Urinary bladder (tissue), 4 donors: Measurements from ENCODE around the gene WWC1. TPM values are rescaled to one million over a fixed set of nuclear protein-coding genes. Genes with fewer than 3 reads are reported as not detected.
"Not testable (repeated sequence)": the region's sequence is repeated elsewhere in the genome, so short reads cannot be mapped to it uniquely, and the experiment has no call there.

Source experiments
- DNase-seq: peaks from one replicate; pipeline ENCODE4 v3.0.0-alpha.2; 2015; ENCODE audit errors: extremely low spot score
- H3K27ac ChIP-seq: one replicate; pipeline ENCODE4 v1.5.1; 2013; ENCODE audit warnings: low read depth, mild to moderate bottlenecking, moderate library complexity
- H3K36me3 ChIP-seq: one replicate; pipeline ENCODE4 v1.6.1; 2013; ENCODE audit warnings: mild to moderate bottlenecking, moderate library complexity; ENCODE audit not compliant: insufficient read depth
- H3K4me1 ChIP-seq: one replicate; pipeline ENCODE4 v1.6.1; 2013; ENCODE audit warnings: mild to moderate bottlenecking, moderate library complexity; ENCODE audit not compliant: insufficient read depth
- H3K4me3 ChIP-seq: one replicate; pipeline ENCODE4 v1.5.1; 2013; ENCODE audit warnings: low read depth, low read length
- WGBS: extraction: QIAGEN DNeasy Blood & Tissue Kit; methylation state at CpG from one replicate; pipeline ENCODE4 v1.1.7; 2013; 5-methylcytosine and 5-hydroxymethylcytosine counted together
- polyA plus RNA-seq: library from polyadenylated mRNA; stranded (reverse); fragments of 200-250 nt; gene quantifications from one replicate; pipeline ENCODE4 v1.2.3, GENCODE V29; 2013
- total RNA-seq: library from RNA; depleted of rRNA; stranded (reverse); fragments of >200 nt; gene quantifications from one replicate; pipeline ENCODE4 v1.2.3, GENCODE V29; 2014
- donor health status: healthy with polysubstance abuse.
- donor health status: healthy.

WWC1 gene
- total and polyA plus RNA-seq, 2 donors, result 2.1 to 7.1 TPM

DNA sequence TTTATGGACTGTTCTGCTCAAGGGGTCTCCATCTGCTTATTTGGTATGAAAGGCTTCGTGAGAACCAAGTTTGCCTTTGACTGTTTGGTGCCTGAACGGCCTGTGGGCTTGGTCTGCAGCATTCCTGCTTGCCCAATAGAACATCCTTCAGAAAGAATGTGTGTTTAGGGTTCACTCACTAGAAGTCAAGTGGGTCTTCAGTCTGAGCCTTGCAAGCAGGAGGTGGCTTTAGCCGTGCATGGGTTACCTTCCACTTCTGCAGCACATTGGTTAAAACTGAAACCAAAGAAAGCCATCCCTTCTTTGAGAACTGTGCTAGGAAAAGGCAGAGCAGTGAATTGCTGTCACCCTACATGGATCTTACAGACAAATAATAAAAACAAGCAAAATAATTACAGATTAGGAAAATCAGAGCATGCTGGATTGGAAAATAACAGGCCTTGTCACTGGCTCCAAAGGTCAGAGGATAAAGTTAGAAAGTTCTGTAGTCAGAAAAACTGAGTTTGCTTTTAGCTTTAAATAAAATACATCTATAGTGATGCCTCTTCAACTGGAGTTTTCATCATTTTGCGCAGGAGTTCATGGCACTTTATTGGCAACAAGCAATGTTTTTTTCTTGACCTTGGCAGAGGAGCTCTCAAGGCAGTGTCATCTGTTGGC is 16.6 kb downstream of the WWC1 start:
- no peaks in the 10 kb centered on the region for H3K4me1 ChIP-seq
- no peak overlapping the region for H3K4me3 ChIP-seq
- H3K27ac ChIP-seq, result no peak overlapping the region
- 90% methylated on average over 4 of the region's 4 CpGs for WGBS
- DNase-seq, result no peak
- H3K36me3 ChIP-seq, result no peaks in the 10 kb centered on the region

DNA sequence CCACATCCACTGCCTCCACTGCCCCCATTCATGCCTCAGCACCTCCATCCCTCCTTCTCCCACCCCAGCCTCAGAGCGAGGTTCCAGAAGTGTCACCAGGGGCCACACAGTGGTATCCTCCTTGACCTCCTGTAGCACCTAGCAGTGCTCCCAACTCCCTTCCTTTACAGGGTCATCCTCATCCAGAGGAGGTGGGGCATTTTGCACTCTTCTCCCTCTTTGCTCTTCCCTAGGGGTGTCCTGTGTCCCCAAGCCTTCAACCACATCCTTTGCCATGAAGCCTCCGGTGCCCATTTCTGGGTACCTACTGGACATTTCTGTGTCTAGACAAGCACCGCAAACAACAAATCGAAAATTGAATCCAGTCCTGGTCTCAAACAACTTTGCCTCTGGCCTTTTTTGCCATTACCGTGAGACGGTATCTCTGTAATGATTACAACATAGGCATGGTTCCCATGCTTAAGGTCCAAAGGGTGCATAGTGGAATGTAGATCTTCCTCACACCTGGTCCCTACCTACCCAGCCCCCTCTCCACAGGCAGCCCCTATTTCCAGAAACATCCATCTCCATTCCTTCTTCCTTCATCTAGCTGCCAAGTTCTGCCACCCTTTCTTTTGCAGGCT is 17.6 kb downstream of the WWC1 start:
- 93% methylated on average over 6 of the region's 6 CpGs for WGBS
- Histone ChIP-seq H3K36me3 (no peaks in the 10 kb centered on the region), H3K4me1 (no peaks in the 10 kb centered on the region), H3K4me3 (no peak overlapping the region), H3K27ac (no peak overlapping the region)
- DNase-seq, result no peak

DNA sequence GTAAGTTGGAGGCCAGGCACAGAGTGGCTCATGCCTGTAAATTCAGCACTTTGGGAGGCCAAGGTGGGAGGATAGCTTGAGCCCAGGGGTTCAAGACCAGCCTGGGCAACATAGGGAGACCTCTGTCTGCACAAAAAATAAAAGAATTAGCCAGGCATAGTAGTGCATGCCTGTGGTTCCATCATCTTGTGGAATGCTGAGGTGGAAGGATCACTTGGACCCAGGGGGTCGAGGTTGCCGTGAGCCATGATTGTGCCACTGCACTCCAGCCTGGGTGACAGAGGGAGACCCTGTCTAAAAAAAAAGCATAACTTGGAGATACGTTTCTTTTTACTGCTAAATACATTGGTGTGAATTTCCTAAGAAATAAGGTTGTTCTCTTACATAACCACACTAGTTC is 19.1 kb downstream of the WWC1 start:
- not testable (repeated sequence) for H3K36me3 ChIP-seq, DNase-seq, H3K4me1 ChIP-seq, H3K27ac ChIP-seq, H3K4me3 ChIP-seq
- 88% methylated on average over 3 of the region's 3 CpGs for WGBS

DNA sequence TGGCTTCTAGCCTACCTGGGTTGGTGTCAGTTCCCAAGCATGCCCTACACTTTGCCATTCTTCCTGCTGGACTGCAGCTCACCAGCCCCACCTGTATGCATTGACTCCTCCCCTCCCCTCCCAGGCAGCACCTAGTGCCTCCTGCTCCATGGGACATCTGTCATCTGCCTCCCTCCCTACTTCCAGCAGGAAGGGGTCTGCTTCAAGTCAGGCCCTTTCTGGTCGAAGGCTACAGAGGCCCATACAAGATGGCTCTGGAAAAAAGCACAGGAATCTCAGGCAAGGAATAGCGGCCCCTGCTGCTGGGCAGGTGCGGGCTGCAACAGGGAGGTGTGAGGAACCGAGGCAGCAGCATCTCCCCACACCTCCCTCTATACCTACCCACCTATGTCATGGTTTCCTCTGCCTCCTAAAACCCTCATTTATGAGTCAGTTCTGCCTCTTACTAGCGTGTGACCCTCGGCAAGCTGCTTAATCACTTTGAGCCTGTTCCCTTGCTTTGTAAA is 19.7 kb downstream of the WWC1 start:
- no peak for DNase-seq
- Histone ChIP-seq H3K4me3 (no peak overlapping the region), H3K27ac (no peak overlapping the region), H3K4me1 (no peaks in the 10 kb centered on the region), H3K36me3 (no peaks in the 10 kb centered on the region)
- 66% methylated on average over 6 of the region's 6 CpGs for WGBS

DNA sequence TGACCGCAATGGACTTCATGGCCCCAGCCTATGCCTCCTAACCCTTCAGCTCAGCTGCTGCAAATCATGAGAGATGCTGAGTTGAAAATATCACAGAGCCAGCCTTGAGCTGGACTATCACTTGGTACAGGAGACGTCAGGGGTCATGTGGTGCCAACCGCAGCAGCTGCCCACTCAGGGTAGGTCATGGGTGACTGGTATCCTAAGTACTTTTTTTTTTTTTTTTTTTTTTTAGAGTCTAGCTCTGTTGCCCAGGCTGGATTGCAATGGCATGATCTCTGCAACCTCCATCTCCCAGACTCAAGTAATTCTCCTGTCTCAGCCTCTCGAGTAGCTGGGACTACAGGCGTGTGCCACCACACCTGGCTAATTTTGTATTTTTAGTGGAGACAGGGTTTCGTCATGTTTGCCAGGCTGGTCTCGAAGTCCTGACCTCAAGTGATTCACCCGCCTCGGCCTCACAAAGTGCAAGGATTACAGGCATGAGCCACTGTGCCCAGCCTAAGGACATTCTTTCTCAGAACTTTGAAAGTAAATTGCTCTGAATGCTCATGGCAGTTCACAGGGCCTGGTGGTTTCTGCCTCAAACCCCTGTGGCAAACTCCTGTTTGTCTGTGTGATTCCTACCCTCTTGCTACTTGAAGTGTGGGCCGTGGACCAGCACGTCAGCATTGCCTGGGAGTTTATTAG is 21.3 kb downstream of the WWC1 start:
- H3K4me1 ChIP-seq, result no peaks in the 10 kb centered on the region
- DNase-seq, result no peak
- H3K27ac ChIP-seq, result no peak overlapping the region
- 82% methylated on average over 11 of the region's 11 CpGs for WGBS
- no peaks in the 10 kb centered on the region for H3K36me3 ChIP-seq
- H3K4me3 ChIP-seq, result no peak overlapping the region

DNA sequence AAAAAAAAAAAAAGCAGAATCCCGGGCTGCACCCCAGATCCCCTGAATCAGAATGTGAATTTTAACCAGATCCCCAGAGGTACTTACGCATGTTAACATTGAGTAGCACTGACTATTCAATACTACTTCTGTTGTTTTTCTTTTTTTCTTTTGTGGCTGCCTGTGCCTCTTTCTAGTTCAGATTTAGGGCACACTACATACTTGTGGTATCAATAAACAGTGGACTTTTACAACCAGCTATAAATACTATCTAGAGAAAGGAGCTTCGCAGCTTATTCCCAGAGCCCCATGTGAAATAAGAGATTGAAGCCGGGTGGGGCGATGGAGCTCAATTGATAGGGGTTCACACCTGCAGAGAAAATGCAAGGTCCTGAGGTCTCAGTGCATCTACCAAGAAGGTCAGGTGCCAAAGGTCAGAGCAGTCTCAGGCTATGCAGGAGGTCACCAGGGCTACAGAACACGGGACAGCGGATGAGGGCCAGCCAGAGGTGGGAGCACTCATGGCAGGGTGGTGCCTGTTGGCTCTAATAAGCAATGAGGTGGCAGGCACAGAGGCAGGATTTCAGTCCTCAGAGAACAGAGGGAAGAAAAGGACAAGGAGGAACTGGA is 22.3 kb downstream of the WWC1 start:
- no peaks in the 10 kb centered on the region for H3K4me1 ChIP-seq
- DNase-seq, result no peak
- no peak overlapping the region for H3K4me3 ChIP-seq
- no peaks in the 10 kb centered on the region for H3K36me3 ChIP-seq
- WGBS, result 73% methylated on average over 7 of the region's 7 CpGs
- no peak overlapping the region for H3K27ac ChIP-seq

DNA sequence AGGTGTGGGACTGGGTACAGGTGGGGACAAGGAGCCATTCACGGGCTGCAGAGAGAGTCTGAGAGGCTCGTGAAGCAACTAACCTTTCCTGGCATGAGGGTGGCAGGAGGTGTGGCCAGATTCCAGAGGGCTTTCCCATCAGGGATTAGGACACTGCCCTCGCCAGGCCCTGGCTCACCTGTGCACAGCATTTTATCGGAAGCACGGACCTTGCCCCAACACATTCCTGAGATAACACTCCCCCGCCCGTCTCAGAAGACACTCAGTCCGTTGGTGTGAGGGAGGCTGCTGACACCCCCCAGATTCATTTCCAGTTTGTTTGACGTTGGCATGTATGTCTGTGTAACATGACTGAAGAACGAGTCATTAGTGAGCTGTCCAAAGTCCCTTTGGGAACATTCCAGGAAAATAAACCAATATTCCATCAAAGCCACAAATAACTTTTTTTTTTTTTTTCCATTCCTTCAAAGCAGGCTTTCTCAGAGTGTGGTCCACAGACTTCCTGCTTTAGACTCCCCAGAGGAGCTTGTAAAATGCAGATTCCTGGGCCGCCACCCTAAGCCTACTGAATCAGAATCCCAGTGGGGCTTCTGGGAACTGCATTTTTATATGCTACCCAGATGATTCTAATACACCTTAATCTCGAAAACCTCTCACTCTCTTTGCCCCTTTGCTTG is 23.4 kb downstream of the WWC1 start:
- no peak for DNase-seq
- H3K36me3 ChIP-seq, result no peaks in the 10 kb centered on the region
- H3K27ac ChIP-seq, result no peak overlapping the region
- WGBS, result 55% methylated on average over 12 of the region's 12 CpGs
- H3K4me1 ChIP-seq, result no peaks in the 10 kb centered on the region
- H3K4me3 ChIP-seq, result no peak overlapping the region

DNA sequence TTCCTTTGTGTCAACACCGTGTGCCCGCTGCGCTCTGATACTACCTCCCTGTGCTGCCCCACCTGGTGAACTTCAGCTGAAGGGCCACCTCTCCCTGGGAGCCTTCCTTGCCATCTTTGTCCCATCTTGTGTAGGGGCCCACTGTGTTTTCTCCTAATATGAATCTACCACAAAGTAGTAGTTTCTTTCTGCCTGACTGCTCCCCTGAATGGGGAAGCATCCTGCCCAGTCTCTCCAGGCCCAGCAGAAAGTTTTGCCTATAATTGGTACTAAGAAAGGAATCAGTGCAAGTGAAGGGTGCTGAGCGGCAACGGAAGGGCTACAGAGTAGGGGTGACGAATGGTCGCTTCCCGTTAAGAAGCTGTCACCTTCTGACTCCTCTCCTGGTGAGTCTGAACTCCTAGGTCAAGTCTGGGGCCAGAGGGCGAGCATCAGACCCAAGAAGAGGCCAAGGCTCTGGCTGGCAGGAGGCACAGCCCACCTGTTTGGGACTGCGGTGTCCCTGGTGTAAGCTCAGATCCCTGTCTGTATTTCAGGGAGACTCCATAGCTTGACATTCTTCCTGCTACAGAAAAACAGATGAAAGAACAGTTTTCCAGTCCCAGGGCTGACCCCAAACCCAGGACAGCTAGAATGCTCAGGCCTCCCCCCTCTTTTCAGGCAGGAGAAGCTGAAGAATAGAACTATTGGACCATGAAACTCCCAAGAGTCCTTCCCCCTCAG is 24.1 kb downstream of the WWC1 start:
- WGBS, result 87% methylated on average over 10 of the region's 10 CpGs
- no peak for DNase-seq
- Histone ChIP-seq H3K4me1 (no peaks in the 10 kb centered on the region), H3K36me3 (no peaks in the 10 kb centered on the region), H3K4me3 (no peak overlapping the region), H3K27ac (no peak overlapping the region)

DNA sequence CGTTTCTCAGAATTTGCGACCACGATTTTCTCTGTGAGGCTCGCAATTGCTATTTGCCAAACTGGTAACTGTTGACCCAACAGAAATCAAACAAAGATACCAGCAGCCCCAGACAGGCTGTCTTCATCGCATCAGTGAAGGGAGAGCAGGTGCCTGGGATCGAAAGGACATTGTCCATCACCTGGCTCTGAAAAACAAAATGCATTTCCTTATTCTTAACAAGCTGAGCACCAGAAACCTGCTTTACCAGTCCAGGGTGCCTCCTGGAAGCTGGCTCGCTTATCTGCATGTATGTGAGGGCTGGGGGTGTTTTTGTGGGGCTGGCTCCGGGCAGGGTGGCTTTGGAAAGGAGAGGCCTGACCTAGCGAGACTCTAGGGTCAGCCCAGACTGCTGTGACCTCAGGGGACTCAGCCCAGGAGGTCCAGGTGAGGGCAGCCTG is 24.7 kb downstream of the WWC1 start:
- WGBS, result 73% methylated on average over 9 of the region's 9 CpGs
- Histone ChIP-seq H3K4me3 (no peak overlapping the region), H3K4me1 (no peaks in the 10 kb centered on the region), H3K27ac (no peak overlapping the region), H3K36me3 (no peaks in the 10 kb centered on the region)
- DNase-seq, result no peak

DNA sequence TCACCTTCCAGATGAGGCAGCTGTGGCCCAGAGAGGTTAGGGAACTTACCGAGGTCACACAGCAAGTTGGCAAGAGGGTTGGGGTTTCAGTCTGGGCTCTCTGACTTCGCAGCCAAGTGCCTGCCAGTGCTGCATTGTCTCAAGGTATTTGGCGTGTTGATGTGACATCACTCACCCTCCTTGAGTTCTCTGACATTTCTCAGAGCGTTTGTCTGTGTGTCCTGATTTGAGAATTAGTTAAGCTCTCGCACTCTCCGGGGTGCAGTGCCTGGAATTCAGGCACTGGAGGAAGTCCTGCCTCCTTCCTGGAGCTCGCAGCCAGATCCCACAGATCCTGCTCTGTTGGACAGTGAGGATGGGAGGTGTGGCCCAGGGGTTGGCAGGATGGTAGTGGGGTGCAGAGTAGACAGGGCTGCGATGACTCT is 25.7 kb downstream of the WWC1 start:
- no peak for DNase-seq
- Histone ChIP-seq H3K36me3 (no peaks in the 10 kb centered on the region), H3K27ac (no peak overlapping the region), H3K4me1 (no peaks in the 10 kb centered on the region), H3K4me3 (no peak overlapping the region)
- 79% methylated on average over 8 of the region's 8 CpGs for WGBS

DNA sequence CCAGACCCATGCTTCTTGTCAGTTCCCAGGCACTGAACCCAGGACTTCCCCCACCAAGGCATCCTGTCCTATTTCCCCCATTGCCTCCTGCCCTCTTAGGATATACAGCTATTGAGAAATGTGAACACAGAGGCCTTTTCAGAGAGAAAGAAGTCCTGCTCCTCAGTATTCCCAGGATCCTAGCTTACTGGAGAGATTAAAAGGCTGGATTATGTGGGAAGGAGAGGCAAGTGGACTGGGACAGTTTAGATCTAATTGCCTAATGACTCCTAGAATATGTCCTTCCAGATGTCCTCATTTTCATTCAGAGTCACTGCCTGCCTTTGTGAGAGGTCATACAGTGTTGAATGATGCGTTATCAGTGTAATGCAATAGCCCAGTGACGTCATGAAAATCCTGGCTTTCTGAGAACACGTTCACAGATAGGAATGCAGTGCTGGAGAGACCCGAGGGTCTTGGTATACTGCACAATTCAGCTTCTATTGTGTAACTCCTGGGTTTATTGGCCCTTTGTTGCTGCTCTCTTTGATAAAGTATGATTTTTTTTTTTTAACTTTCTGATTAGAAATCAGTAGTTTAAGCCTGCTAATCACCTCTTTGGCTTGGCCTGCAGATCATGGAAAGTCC is 26.2 kb downstream of the WWC1 start:
- no peaks in the 10 kb centered on the region for H3K4me1 ChIP-seq
- no peak overlapping the region for H3K4me3 ChIP-seq
- H3K27ac ChIP-seq, result no peak overlapping the region
- H3K36me3 ChIP-seq, result no peaks in the 10 kb centered on the region
- peak; percentile 67 for DNase-seq
- WGBS, result 21% methylated on average over 4 of the region's 4 CpGs

DNA sequence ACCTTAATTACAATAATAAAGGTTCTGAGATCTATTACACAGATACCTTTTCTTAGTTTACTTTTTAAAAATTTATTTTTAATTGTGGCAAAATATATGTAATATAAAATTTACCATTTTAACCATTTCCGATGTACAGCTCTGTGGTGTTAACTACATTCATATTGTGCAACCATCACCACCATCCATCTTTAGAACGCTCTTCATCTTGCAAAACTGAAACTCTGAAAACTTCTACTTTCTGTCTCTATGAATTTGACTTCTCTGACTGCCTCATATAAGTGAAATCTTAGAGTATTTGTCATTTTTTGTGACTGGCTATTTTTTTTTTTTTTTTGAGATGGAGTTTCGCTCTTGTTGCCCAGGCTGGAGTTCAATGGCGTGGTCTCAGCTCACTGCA is 26.8 kb downstream of the WWC1 start:
- no peak overlapping the region for H3K27ac ChIP-seq
- no peaks in the 10 kb centered on the region for H3K4me1 ChIP-seq
- 95% methylated on average over 4 of the region's 4 CpGs for WGBS
- no peaks in the 10 kb centered on the region for H3K36me3 ChIP-seq
- no peak for DNase-seq
- no peak overlapping the region for H3K4me3 ChIP-seq
